ENCODE data around the gene CCL8.

Gene CCL8

DNA sequence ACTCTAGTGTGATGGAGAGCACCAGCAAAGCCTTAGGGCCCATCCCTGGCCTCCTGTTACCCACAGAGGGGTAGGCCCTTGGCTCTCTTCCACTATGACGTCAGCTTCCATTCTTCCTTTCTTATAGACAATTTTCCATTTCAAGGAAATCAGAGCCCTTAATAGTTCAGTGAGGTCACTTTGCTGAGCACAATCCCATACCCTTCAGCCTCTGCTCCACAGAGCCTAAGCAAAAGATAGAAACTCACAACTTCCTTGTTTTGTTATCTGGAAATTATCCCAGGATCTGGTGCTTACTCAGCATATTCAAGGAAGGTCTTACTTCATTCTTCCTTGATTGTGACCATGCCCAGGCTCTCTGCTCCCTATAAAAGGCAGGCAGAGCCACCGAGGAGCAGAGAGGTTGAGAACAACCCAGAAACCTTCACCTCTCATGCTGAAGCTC, at the start of gene CCL8:
TSS of gene CCL8 (plus strand) at position 397 of the 445 bp plus-strand sequence. CDS start 67 bp downstream, outside the sequence.
- no peak for DNase-seq (ENCODE audit: low read depth in 2 of 2)

DNA sequence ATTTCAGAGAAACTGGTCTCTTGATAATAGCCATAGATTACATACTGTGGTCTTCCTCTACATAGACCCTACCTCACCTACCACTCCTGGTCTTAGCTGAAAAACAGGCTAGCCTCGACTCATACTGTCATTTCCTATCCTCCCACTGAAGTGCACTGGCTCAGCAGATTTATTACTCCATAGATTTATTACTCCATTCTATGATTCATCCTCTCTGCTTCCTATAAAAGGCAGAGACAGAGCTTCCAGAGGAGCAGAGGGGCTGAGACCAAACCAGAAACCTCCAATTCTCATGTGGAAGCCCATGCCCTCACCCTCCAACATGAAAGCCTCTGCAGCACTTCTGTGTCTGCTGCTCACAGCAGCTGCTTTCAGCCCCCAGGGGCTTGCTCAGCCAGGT, 49.3 kb upstream of the CCL8 start, which contains the start of gene CCL7:
TSS of gene CCL7 (plus strand) at position 253 of the 400 bp plus-strand sequence. CDS start at position 323, 70 bp downstream.
- no peak for DNase-seq (ENCODE audit: low read depth in 2 of 2)

DNA sequence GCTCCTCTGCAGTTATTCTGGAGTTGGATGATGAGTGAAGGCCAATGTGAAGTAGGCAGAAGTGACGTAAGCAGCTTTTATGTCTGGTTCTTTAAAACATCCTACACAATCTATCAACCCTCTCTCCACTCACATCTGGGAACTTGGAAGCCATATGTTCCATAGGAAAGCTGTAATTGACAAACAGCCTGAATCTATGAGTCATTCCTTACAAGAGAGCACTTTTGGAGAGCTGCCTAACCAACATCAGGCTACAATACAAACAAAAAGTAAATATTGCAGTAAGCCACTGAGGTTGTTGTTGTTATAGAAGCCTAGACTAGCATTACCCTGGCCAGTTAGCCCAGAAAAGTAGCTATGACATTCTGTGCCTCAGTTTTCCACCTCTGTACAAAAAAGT, 43.4 kb upstream of the CCL8 start:
- DNase-seq (ENCODE audit: low read depth in 2 of 2), result no peak

DNA sequence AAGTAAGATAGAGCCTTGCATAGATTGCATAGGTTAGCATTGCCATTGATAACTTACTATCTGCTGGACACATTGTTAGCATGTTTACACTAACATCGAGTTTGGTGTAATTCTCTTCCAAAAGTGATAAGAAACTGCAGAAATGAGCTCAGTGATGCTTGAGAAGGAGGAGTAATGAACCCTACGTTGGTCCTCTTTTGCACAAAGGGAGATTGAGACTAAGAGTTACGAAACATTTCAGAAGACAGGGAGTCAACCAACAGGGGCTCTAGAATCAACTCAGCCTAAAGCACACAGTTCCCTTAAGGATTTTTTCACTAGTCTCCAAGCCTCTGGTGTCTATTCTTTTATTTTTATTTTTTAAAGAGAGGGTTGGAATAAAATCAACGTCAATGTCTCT, 42.4 kb upstream of the CCL8 start:
- no peak for DNase-seq (ENCODE audit: low read depth in 2 of 2)

DNA sequence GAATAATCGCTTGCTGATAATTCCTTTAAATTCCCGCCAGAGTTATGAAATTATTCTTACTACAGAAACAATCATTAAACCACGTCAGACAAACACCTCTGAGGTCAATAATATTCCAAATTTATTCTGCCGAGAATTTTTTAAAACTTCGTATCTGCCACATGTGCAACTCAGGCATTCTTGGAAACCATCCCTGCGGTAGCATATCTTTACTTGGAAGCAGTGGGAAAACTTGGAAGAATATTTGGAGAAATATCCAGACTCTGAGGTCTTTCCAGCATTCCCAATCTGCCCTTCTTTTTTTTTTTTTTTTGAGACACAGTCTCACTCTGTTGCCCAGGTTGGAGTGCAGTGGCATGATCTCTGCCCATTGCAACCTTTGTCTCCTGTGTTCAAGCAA, 35.7 kb upstream of the CCL8 start:
- no peak for DNase-seq (ENCODE audit: low read depth in 2 of 2)

DNA sequence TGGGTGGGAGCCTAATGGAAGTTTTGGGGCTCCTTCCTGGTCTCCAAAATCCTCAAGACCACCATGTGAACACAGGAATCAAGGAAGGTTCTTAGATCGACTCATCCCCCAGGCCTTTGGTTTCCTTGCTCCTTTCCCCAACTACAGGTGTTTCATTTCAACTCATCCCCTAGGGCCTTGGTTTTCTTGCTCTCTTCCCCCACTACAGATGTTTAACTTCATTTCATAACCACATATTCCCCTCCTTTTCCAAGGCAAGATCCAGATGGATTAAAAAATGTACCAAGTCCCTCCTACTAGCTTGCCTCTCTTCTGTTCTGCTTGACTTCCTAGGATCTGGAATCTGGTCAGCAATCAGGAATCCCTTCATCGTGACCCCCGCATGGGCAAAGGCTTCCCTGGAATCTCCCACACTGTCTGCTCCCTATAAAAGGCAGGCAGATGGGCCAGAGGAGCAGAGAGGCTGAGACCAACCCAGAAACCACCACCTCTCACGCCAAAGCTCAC, 33.9 kb upstream of the CCL8 start, which contains the start of gene CCL11:
TSS of gene CCL11 (plus strand) at position 457 of the 507 bp plus-strand sequence. CDS start 67 bp downstream, outside the sequence.
- no peak for DNase-seq (ENCODE audit: low read depth in 2 of 2)

DNA sequence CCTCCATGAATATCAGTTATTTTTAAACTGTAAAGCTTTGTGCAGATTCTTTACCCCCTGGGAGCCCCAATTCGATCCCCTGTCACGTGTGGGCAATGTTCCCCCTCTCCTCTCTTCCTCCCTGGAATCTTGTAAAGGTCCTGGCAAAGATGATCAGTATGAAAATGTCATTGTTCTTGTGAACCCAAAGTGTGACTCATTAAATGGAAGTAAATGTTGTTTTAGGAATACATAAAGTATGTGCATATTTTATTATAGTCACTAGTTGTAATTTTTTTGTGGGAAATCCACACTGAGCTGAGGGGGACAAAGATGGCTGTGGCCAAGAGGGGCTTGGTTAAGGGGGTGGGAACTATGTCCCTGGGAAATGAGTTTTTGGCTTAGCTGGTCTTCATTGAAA, 31.4 kb upstream of the CCL8 start:
- no peak for DNase-seq (ENCODE audit: low read depth in 2 of 2)

DNA sequence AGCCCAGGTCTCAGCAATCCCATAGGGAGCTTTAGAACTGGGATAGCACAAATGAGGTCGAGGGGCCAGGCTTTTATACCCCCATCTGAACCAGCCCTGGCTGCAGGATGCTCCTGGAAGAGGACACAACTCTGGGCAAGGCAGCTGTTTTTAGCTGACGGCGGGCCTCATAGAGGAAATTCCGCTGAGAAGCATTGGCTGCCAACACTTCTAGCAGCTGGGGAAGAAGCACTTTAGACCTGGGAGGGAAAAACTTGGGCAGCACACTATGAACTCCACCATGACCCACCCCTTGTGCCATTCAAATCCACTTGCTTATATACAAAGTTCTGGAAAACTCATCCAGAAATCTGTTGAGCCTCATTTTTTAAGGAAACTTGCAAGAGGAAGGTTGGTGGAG, 28.6 kb upstream of the CCL8 start:
- DNase-seq (ENCODE audit: low read depth in 2 of 2), result no peak

DNA sequence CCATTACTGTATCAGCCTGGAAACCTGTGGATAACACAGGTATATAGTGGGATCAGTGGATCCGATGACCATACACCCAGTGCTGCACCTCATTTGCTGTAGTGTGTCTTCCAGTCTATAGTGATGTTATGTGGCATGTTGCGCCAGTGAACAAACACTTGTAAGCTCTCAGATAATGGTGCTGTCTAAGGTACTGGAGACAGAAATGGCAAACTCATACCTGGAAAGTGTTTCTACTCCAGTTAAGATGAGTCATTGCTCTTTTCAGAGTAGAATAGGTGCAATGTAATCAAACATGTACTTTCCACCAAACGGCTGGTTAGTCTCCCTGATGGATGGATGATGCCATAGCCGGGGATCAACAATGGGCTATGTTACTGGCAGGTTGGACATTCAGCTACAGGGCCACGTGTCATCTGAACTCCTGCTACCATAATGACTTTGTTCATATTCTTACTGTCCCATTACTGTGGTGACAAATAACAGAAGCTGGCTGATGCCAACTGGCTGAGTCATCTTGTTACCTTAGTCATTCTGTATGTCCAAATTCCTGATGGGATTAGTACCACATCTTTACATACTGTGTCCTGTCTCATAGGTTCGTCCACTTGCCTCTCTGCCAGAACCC, 27.4 kb upstream of the CCL8 start:
- DNase-seq (ENCODE audit: low read depth in 2 of 2), result no peak

DNA sequence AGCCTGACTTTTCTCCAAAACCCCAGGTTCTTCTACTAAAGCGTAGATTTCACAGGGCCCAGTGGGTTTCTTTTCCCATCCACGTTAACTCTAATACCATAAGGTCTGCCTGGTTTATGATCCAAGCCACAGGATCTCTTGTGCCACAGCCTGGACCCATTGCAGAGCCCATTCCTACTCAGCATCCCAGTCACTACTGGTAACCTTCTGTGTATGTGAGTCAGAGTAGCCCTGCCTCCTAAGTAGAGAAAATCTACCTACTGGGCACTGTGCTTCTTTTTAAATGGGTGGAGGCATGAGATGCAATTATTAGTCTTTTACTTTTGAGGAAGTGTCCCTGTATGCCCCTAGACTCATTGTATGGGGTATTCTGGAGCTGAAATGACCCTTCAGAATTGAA, 20.2 kb upstream of the CCL8 start:
- DNase-seq (ENCODE audit: low read depth in 2 of 2), result no peak

DNA sequence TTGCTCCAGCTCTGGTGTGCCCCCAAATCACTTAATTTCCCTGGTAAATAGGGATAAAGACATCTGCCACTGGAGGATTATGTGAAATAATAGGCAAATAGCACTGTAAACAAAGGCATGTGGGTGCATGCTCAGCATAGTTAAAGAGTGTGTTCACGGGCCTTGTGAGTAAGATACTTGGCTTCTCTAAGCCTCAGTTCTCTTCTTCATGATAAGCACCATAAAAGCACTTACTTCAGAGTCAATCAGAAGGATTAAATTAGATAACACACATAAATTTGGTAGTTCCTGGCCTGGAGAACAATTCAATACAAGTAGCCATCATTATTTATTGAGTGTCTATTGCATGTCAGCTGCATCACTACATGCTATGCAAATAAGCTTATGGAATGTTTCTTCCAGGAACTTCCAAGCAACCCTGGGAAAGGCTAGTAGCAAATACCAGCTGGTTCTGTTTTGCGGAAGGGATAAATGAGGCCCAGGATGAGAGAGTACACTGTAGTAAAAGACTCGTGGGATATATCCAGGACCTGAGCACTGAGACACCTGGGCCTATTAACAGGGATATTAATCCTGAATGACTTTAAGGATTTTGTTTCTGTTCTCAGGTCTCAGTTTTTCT, 19.2 kb upstream of the CCL8 start:
- no peak for DNase-seq (ENCODE audit: low read depth in 2 of 2)

DNA sequence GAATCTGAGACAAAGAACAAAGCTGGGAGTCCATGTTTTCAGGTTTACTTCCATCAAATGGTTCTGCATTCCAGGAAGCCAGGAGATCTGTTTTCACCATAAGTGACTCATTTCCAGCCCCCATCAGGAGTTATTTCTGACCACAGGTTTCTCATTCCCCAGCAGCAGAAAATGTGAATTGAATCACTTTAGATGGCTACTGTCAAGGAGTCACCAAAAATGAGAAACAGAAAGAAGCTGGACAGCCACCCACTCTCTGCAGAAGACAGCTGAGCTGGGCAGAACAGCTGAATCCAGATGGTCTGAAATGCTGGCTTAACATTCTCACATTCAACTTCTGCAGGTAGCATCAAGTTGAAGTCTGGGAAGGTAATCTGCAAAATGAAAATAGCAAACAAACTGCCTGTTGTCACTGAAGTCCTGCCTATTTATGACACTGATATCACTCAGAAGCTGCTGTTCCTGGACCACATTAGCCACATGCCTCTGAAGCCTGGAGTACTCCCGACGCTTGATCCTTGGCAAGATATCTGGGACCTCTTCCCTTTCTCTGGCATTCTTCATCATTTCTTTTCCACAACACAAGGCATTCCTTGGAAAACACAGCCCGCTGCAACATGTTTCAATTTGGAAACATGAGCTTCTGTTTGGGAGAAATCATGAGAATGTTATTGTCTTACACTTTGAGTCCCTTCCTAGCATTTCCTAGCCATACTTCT, 18.4 kb upstream of the CCL8 start:
- DNase-seq (ENCODE audit: low read depth in 2 of 2), result no peak

DNA sequence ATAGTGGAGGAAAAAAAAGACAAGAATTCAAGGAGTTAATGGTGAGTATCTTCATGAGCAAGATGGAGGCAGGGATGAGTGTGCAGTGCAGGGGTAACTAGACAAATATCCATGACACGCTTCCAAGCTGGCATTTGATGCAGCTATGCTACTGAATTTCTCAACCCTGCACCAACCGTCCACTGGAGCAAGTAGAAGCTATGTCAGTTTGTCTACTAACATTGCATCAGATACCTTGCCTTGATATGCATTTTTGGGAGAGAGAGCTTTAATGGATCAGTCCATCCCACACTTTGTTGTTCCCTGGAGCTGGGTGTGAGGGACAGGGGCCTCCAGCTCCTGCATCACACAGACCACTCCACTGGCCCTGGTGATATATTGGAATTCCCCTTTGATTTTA, 17.2 kb upstream of the CCL8 start:
- DNase-seq (ENCODE audit: low read depth in 2 of 2), result no peak

DNA sequence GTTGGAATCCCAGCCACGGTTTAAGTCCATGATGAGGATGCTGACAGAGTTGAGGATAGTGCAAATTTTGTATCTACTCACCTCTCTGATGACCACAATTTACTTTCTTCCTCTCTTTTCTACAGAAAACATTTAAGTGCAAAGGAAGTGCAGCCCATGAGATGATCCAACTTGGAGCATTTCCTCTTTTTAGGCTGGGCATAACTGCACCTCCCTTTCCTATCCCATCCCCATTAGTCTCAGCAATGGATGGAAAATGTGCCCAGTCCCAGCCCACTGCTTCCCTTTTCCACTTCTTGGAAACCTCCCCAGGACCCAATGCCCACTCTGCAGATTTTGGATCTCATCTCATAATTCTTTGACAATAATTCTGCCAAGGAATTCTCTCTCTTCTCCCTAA, 16.6 kb upstream of the CCL8 start:
- DNase-seq (ENCODE audit: low read depth in 2 of 2), result no peak

DNA sequence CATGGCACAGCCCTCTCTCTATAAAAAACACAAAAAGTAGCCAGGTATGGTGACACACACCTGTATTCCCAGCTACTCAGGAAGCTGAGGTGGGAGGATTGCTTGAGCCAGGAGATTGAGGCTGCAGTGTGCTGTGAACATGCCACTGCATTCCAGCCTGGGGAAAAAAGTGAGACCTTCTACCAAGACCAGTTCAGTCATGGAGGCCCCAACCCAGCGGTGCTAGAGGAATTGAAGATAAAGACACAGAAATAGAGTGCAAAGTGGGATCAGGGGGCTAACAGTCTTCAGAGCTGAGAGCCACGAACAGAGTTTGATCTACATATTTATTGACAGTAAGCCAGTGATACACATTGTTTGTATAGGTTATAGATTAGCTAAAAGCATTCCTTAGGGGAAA, 15.6 kb upstream of the CCL8 start:
- no peak for DNase-seq (ENCODE audit: low read depth in 2 of 2)

DNA sequence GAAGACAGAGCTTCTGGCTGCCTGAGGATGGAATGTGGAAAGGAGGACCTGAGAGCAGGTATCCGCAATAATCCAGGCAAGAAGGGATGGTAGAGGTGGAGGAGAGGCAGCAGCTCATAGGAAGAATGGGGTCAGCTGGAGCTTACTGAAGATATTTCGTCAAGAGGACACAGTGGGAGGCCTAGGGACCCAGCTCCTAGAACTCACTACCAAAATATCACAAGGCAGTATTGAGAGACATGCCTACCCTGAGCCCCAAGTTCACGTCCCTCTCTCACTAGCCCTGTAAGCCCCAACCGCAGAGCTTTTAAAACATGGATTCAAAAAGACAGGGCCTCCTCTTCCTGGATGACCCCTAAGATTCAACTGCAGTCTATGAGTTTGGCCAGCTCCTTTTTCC, 14.2 kb upstream of the CCL8 start:
- DNase-seq (ENCODE audit: low read depth in 2 of 2), result no peak

DNA sequence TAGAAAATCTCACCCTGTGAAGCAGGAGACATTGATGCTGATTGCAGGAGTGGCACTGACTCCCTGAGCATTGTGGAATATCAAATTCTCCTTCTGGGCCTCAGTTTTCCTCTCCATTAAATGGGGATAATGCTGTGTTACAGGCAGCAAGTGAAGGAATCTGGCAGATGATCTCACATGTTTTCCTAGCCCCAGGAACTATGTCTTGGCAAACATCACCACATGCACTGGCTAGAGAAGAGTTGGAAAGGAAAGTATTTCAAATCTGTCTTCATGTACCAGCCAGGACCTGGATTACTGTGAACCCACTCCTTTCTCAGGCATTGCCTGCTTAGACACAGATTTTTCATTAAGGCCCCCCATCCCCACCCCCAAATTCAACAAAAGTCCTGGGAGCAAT, 13.6 kb upstream of the CCL8 start:
- no peak for DNase-seq (ENCODE audit: low read depth in 2 of 2)

DNA sequence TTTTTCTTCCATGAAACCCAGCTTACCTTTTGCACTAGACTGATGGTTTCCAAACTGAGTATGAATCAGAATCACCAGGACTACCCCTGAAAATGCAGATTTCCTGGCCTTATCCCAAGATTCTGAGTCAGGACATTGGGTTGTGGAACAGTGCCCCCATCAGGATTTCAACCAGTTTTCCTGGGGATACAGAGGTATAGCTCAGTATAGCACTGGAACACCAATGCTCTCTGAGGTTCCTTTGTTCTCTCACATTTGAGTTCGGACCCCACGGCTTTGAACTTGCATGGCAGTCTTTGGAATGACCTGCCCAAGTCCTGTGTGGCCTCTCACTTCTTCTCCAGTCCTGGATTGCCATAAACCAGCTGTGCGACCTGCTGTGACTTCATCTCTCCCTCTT, 12.8 kb upstream of the CCL8 start:
- no peak for DNase-seq (ENCODE audit: low read depth in 2 of 2)

DNA sequence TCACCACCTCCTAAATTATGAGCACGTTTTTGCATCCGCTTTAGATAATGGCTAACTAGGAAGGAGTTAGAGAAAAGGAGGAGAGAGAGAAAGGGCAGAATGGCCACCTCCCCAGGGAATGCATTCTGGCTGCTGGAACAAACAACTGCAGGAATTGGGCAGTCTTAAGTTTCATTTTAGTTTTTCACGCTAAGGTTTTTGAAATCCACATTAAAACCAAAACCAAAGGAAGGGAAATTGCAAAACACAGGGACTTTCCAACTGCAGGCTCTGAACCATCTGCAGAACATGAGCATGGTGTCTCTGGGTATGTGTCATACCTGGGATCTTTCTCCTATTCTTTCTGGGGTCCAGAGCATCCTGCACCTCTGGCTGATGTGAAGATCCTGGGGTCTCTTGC, 12.1 kb upstream of the CCL8 start:
- no peak for DNase-seq (ENCODE audit: low read depth in 2 of 2)

DNA sequence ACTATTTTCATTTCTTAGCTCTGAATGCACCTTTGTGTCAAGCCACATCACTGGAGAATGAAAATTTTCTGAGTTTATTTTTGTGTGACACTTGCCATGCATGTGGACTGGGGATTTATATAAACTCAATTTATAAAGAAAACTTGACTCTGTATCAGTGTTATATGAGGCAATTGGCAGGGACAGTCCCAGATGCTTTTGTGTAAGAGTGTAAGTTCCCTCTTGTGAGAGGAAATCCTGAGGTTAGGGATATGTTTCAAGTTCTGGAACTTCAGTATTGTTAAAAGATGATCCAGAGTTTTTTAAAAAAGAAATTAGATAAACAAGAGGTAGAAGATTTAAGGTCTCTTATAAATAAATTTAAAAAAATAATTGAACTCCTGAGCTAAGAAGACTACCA, 10.9 kb upstream of the CCL8 start:
- no peak for DNase-seq (ENCODE audit: low read depth in 2 of 2)

DNA sequence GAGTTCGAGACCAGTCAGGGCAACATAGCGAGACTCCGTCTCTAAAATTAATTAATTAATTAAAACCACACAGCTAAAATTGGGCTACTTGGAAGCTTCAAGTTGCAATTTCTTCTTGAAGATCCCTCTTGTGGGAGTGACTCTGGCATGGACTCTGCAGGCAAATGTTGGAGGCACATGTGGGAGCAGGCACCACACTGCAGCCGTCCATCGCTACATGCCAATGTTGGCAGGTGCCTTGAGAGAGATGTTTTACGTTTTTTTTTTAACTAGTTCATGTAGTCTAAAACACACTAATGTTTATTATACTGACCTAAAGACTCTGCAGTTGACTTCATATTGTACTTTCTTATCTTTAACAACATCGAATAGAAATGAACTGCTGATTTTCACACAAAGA, 7.9 kb upstream of the CCL8 start:
- DNase-seq (ENCODE audit: low read depth in 2 of 2), result no peak

DNA sequence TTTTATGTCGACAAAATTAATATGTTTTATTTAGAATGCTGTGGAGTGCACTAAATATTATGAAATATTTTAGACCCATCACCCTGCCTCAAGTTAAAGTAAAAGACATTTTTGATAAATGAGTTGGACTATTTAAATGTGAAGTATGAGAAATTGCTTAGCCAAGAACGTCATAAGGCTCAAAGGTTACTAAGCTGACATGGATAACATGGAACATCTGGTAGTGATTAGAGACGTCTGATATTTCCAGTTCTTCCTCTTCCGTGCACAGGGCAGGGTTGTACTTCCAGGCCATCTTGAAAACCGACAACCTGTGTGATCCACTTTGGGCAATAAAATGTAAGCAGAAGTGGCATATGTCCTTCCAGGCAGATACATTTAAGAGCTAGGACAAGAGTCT, 7.2 kb upstream of the CCL8 start:
- no peak for DNase-seq (ENCODE audit: low read depth in 2 of 2)

DNA sequence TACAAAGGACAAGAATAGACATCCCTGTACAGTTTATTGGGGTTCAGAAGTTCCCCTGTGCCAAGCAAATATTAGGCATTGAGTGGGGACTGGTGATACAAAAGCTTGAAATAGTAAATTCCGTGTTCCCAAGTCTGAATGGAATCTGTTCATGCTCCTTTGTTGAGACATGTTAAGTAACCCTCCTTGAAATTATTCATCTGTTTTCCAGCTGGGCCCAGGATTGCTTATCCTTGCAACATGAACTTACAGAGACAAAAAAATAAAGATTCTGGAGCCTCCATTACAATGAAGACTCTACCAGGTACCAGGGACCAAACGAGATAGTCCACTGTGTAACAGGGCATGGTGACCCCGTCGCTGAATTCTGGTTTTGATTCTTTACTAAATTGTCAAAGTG, 6.1 kb upstream of the CCL8 start:
- DNase-seq (ENCODE audit: low read depth in 2 of 2), result no peak
